ENCODE results near the gene CEMIP.

Gene CEMIP

DNA sequence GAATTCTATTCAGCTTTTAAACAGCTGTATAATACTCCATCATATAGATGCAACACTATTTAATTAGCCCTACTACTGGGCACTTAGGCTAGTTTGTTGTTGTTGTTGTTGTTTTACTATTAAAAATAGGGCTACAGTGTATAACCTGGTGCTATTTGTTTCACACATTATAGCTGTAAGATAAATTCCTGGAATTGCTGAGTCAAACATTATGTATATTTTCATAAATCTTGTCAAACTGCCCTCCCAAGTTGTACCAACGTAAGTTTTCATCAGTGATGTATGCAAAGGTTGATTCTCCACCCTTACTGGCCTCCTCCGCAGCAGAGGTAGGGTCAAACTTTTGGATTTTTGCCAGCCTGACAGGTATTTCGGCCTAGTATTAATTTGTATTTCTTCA is 3.8 kb upstream of the CEMIP start:
- no peak for DNase-seq (ENCODE audit: low read depth)
- TF ChIP-seq, protein P1, sequence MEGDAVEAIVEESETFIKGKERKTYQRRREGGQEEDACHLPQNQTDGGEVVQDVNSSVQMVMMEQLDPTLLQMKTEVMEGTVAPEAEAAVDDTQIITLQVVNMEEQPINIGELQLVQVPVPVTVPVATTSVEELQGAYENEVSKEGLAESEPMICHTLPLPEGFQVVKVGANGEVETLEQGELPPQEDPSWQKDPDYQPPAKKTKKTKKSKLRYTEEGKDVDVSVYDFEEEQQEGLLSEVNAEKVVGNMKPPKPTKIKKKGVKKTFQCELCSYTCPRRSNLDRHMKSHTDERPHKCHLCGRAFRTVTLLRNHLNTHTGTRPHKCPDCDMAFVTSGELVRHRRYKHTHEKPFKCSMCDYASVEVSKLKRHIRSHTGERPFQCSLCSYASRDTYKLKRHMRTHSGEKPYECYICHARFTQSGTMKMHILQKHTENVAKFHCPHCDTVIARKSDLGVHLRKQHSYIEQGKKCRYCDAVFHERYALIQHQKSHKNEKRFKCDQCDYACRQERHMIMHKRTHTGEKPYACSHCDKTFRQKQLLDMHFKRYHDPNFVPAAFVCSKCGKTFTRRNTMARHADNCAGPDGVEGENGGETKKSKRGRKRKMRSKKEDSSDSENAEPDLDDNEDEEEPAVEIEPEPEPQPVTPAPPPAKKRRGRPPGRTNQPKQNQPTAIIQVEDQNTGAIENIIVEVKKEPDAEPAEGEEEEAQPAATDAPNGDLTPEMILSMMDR (conservative IDR thresholded peaks at IDR 0.05; ENCODE audit: low read depth, low read length): no peak
- no peak overlapping the region for H3K4me3 ChIP-seq (ENCODE audit: low read depth, low read length)

DNA sequence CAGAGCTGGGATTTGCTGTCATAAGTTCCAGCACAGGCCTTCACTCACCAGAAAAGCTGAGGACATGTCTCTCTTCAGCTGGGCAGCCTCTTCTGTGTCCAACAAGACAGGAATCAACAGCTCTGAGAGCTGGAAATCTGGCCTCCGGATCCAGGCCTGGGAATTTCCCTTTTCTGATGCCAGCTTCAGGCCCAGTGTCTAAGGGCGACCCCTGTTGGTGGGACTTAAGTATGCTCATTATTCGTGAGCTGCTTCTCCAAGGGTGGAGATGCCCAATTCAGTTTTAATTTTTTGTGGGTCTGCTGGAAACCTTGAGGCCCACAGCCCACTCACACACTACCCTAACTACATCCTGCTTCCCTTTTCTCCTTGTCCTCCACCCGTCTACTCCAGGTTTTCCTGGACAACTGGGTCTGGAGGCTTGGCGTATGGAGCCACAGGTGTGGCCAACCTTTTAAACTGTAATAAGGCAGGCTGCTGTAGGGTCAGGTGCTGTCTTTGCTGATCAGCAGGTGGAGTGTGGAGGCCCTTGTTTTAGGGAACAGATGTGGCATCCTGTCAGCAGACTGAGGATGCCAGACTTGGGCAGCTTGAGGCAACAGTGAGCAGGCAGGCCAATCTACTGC is 2.6 kb upstream of the CEMIP start:
- DNase-seq (ENCODE audit: low read depth): peak; percentile 94
- TF ChIP-seq, protein P1 (conservative IDR thresholded peaks at IDR 0.05; ENCODE audit: low read depth, low read length): peak; percentile 96
- no peak overlapping the region for H3K4me3 ChIP-seq (ENCODE audit: low read depth, low read length)

DNA sequence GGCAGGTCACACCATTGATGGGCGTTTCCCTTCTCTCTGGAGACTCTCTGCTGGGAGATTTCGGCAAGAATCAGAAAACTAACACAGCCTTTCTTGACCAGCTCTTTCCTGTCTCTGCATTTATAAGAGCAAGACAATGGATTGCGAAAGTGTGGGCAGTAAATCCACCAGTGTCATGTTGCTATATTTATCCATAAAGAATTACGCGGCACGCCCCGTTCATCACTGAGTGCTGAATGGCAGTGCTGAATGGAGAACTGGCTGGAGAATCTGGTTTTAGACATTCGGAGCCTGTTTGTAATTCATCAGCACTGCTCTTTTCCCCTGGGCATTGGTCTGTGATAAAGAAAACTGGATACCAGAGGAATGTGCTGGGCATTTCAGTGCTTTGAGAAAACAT is 2.0 kb upstream of the CEMIP start:
- DNase-seq (ENCODE audit: low read depth): peak; percentile 83
- TF ChIP-seq, protein P1 (conservative IDR thresholded peaks at IDR 0.05; ENCODE audit: low read depth, low read length): no peak
- H3K4me3 ChIP-seq (ENCODE audit: low read depth, low read length): no peak overlapping the region

DNA sequence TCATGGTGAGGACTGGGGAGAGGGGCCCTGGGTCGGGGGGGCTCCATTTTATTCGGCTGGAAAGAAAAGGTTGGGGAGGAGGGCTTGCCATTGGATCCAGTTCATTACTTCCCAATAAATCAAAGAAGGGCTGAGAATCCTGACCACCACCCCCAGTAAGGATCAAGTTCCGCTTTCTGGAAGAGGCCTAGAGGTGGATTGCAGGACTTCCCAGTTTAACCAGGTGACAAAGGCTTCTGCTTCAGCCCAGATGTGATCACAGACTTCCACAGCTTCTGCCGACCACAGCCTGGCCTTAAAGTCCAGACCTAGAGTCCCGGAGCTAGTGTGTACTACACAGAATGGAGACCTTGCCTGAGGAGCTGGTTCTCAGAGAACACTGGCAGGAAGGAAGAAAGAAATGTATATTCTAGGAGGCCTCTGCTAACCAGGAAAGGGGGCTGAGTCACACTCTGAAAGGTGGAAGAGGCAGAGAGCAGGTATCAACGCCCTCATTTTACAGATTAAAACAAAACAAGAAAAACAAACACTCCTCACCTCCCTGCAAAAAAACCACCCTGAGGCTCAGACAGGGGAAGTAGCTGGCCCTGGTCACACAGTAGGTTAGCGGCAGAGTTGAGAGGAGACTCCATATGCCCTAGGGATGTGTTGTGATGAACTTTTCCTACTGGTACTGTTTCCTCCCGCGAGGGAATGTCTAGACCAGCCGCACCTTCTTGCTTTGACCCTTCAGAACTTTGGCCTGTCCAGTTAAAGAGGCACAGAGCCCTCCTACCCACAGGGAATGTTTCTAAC is 1.1 kb upstream of the CEMIP start:
- no peak overlapping the region for H3K4me3 ChIP-seq (ENCODE audit: low read depth, low read length)
- TF ChIP-seq, protein P1 (conservative IDR thresholded peaks at IDR 0.05; ENCODE audit: low read depth, low read length): no peak
- DNase-seq (ENCODE audit: low read depth): peak; percentile 41

DNA sequence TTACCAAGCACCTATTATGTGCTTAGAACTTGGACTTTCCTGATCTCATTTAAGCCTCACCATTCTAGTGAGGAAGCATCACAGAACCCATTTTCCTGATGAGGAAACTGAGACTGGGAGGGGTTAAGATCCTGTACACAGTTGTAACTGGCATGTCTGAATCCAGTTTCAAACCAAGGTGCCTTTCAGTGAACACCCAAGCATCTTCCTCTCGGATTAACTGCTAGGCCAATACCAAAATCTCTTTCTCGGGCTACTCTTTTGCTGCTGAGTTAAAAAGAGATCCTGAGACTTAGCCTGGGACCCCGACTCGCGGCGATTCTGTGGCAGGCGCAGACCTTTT is 578 bp upstream of the CEMIP start:
- peak overlapping the region; percentile 68 for H3K4me3 ChIP-seq (ENCODE audit: low read depth, low read length)
- DNase-seq (ENCODE audit: low read depth): no peak
- TF ChIP-seq, protein P1 (conservative IDR thresholded peaks at IDR 0.05; ENCODE audit: low read depth, low read length): no peak

- H3K4me3 ChIP-seq (ENCODE audit: low read depth, low read length): peak overlapping the region; percentile 68
- peak; percentile 62 for DNase-seq (ENCODE audit: low read depth)
- TF ChIP-seq, protein P1 (conservative IDR thresholded peaks at IDR 0.05; ENCODE audit: low read depth, low read length): no peak
Measured at GRCh38 chr15:80779658-80780415, 667 bp downstream of the CEMIP start.
